ENCODE measurements around the gene SLC25A19.

GRCh38 chr17:75239778-75240393, 49.3 kb downstream of the SLC25A19 start:
- TF ChIP-seq, protein P1, sequence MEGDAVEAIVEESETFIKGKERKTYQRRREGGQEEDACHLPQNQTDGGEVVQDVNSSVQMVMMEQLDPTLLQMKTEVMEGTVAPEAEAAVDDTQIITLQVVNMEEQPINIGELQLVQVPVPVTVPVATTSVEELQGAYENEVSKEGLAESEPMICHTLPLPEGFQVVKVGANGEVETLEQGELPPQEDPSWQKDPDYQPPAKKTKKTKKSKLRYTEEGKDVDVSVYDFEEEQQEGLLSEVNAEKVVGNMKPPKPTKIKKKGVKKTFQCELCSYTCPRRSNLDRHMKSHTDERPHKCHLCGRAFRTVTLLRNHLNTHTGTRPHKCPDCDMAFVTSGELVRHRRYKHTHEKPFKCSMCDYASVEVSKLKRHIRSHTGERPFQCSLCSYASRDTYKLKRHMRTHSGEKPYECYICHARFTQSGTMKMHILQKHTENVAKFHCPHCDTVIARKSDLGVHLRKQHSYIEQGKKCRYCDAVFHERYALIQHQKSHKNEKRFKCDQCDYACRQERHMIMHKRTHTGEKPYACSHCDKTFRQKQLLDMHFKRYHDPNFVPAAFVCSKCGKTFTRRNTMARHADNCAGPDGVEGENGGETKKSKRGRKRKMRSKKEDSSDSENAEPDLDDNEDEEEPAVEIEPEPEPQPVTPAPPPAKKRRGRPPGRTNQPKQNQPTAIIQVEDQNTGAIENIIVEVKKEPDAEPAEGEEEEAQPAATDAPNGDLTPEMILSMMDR (conservative IDR thresholded peaks at IDR 0.05 in 1 of 2, IDR thresholded peaks at IDR 0.05 in 1 of 2; ENCODE audit: low read depth in 1 of 2, low read length in 2 of 2), result no peak
- TF ChIP-seq EZH2 (IDR thresholded peaks at IDR 0.05; ENCODE audit: low read length, missing control alignments), result no peak

All from fibroblast of lung (primary cell).